GM19035 (cell line): ENCODE data around the gene PCGF2.

Experiments
- ATAC-seq: cut with Tn5 transposase; IDR thresholded peaks from one replicate; pipeline ENCODE4 v1.9.1; 2021; ENCODE audit not compliant: unreplicated experiment

Gene PCGF2

DNA sequence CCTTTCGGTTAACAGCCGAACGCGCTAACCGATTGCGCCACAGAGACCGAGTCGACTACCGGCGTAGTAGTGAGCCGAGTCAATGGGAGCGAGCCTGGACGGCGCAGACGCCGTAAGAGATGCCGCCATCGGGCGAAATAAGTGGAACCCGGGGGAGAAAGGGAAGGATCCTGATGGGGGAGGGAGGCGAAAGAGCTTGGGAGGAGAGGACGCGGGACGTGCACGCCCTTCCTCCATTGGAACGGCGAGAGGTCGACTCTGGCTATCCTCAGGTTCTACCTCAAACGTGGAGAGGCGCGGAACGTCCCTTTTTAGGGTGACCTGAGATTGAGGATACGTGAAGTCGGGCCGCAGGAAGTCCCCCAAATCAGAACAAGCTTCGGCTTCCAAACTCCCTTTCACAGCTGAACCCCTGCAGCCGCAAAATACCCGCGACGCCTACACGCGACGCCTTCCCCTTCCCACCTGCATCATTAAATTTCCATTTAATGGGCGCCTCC lies 3.7 kb upstream of the PCGF2 start:
- ATAC-seq: peak; percentile 26

GRCh38 chr17:38751144-38751807 lies 3.1 kb upstream of the PCGF2 start:
- ATAC-seq: no peak

- ATAC-seq: no peak
Measured at GRCh38 chr17:38750312-38751121, 2.4 kb upstream of the PCGF2 start.

DNA sequence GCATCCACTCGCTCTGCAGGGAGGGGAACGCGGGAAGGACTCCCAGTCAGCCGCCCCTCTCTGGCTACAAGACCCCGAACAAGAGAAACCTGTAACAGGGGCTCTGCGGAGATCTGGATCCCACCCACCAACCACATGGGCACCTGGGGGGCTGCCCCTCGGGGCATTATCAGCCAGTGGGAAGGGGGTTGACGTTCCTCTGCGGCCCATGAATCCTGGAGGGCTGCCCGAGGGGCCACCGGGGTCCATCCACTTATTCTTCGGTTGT lies 1.8 kb upstream of the PCGF2 start:
- ATAC-seq: no peak

- no peak for ATAC-seq
Measured at GRCh38 chr17:38749223-38750043, 1.3 kb upstream of the PCGF2 start.

DNA sequence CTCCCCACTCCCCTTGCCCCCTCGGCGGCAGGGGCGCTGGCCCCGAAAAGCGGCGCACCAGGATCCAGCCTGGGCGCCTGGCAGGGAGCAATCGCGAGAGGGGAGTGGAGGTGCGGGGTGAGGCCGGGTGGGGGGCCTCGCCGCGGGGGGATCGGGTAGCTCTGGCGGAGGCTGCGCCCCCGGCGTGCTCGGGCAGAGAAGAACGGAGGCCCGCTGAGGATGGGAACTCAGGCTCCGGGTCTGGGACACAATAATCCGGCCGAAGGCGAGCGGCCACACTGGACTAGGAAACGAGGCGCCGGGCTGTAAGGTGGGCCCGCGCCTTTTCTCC lies 721 bp upstream of the PCGF2 start:
- no peak for ATAC-seq

DNA sequence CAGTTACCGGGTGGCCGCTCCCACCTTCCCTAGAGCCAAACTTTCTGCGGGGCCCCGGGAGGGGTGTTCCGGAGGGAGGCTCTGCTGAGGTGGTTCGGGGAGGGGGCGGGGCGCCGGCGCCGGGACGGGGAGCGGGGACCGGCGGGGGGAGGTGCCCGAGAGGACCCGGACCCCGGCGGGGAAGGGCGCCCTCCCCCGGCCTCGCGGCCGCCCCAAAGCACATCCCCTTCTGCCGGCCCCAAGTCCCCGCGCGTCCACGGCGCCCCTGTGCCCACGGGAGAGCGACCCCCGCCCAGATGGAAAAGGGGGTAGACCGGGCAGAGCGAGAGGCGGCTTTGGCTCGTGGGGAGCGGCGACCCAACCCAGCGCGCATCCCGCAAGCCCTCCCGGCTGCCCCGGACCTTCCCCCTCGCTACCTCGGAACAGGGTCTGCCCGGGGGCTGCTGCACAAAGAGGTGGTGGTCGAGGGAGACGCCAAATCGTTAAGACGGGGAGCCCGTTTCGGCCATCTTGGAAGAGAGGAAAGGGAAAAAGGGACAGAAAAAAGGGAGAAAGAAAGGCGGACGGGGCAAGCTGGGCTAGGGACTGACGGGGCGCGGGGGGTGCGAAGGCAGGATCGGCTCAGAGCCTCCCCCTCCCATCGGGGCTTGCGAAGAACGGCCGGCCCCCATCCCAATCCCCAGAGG lies 530 bp downstream of the PCGF2 start:
- ATAC-seq: no peak

GRCh38 chr17:38746849-38747462 lies 1.2 kb downstream of the PCGF2 start:
- no peak for ATAC-seq

- ATAC-seq: no peak
Measured at GRCh38 chr17:38746004-38746848, 1.9 kb downstream of the PCGF2 start.

GRCh38 chr17:38745545-38745944 lies 2.6 kb downstream of the PCGF2 start:
- ATAC-seq: no peak

GRCh38 chr17:38743556-38744171 lies 4.5 kb downstream of the PCGF2 start:
- no peak for ATAC-seq

- ATAC-seq: no peak
Measured at GRCh38 chr17:38742411-38743308, 5.5 kb downstream of the PCGF2 start.

GRCh38 chr17:38741921-38742410 lies 6.2 kb downstream of the PCGF2 start:
- ATAC-seq: no peak

- ATAC-seq: no peak
Measured at GRCh38 chr17:38741461-38741860, 6.7 kb downstream of the PCGF2 start.

DNA sequence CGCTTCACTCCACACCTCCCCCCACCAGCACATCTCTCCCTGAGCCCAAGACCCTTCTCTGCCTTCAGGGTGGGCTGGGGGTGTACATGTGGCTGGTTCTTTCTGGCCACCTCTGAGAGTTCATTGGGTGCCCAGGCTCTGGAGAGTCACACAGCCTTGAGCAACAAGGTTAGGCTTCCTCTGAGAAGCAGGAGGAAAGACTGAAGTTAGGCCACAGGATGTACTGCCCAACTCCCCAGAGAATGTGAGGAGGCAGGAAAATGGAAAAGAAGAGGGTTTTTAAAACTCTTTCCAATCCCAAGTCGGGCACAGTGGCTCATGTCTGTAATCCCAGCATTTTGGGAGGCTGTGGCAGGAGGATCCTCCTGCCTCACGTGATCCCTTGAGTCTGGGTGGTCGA lies 7.3 kb downstream of the PCGF2 start:
- no peak for ATAC-seq

DNA sequence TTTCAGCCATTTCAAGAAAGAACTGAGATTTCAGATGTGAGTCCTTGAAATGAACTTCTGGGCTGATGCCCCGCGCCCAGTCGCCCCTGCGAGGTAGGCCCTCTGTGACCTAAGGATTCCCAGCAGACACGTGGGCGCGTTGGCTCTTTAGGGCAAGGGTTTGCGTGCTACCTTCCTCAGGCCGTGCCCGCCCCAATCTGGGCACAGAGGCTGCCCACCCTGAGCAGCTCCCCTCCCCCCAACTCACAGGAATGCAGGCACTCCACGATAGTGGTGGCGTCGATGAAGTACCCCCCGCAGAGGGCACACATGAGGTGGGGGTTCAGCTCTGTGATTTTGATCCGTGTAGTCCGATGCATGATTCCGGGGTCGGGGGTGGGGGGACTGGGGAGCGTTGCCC lies 8.1 kb downstream of the PCGF2 start:
- no peak for ATAC-seq

DNA sequence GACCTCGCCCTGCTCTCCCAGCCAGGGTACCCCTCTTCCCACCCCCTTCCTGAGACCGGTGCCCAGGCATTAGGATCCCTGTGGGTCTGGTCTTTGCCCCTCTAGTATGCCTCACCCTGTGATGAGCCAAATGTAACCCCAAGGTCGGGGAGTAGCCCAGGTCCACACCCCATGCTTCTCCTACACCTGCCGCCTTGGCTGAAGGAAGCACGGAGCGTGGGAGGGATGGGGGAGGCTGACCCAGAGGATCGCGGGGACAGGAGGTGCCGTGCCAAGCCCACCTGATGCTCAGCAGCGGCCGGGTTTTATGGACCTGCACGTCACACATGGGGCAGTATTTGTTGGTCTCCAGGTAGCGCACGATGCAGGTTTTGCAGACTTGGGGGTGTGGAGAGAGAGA lies 8.8 kb downstream of the PCGF2 start:
- ATAC-seq: no peak

DNA sequence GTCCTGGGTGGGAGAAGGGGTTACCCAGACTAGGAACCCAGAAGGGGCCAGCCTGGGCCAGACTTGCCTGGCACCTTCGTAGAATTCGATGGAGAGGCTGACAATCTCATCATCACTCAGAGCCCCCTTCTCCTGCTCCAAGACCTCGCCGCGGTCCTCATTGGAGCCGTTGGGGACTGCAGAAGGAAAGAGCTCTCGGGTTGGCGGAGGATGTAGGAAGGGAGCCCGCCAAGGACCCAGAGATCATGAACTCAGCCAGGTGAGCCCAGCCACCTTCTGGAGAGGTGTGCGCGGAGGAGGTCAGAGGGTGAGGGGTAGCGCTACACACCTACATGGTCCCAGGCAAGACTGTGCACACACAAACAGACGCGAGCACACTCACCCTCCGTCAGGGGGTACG lies 9.4 kb downstream of the PCGF2 start:
- ATAC-seq: no peak
